ENCODE results near the gene ABHD12.
"Not testable (repeated sequence)": the region's sequence is repeated elsewhere in the genome, so short reads cannot be mapped to it uniquely, and the experiment has no call there.

ABHD12 gene

GRCh38 chr20:25315418-25316210 is 75.0 kb downstream of the ABHD12 start:
- H3K4me3 Mint-ChIP-seq = no peak overlapping the region
- H3K36me3 Mint-ChIP-seq (ENCODE audit: low read depth) = peaks cover 37% of the 10 kb centered on the region
- H3K27ac Mint-ChIP-seq = no peak overlapping the region
- H3K27me3 Mint-ChIP-seq = no peaks in the 10 kb centered on the region
- peaks cover 24% of the 10 kb centered on the region for H3K4me1 Mint-ChIP-seq (ENCODE audit: low read depth)
- no peaks in the 10 kb centered on the region for H3K9me3 Mint-ChIP-seq
- no peak for DNase-seq

GRCh38 chr20:25314497-25315417 is 75.9 kb downstream of the ABHD12 start:
- no peak for DNase-seq
- Mint-ChIP-seq H3K4me3 (no peak overlapping the region), H3K36me3 (ENCODE audit: low read depth) (peaks cover 32% of the 10 kb centered on the region), H3K9me3 (no peaks in the 10 kb centered on the region), H3K4me1 (ENCODE audit: low read depth) (peaks cover 33% of the 10 kb centered on the region), H3K27me3 (no peaks in the 10 kb centered on the region), H3K27ac (no peak overlapping the region)

DNA sequence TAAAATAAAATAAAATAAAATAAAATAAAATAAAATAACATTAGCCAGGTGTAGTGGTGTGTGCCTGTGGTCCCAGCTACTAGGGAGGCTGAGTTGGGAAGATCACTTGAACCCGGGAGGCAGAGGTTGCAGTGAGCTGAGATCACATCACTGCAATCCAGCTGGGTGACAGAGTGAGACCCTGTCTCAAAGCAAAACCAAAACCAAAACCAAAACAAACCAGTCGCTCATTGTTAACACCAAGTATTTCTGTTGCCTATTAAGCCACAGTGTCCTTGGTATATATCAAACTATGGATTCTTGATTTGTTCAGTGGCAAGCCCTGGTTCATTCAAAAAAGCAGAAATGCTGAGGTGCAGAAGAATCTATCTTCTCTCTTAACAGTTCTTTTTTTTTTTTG is 77.0 kb downstream of the ABHD12 start:
- peaks cover 40% of the 10 kb centered on the region for H3K4me1 Mint-ChIP-seq (ENCODE audit: low read depth)
- peaks cover 31% of the 10 kb centered on the region for H3K36me3 Mint-ChIP-seq (ENCODE audit: low read depth)
- no peak overlapping the region for H3K4me3 Mint-ChIP-seq
- H3K9me3 Mint-ChIP-seq = no peaks in the 10 kb centered on the region
- H3K27ac Mint-ChIP-seq = no peak overlapping the region
- peak; percentile 20 for DNase-seq
- no peaks in the 10 kb centered on the region for H3K27me3 Mint-ChIP-seq

DNA sequence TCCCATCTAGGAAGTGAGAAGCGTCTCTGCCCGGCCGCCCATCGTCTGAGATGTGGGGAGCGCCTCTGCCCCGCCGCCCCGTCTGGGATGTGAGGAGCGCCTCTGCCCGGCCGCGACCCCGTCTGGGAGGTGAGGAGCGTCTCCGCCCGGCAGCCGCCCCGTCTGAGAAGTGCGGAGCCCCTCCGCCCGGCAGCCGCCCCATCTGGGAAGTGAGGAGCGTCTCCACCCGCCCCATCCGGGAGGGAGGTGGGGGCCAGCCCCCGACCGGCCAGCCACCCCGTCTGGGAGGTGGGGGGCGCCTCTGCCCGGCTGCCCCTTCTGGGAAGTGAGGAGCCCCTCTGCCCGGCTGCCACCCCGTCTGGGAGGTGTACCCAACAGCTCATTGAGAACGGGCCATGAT is 77.9 kb downstream of the ABHD12 start:
- peaks cover 37% of the 10 kb centered on the region for H3K36me3 Mint-ChIP-seq (ENCODE audit: low read depth)
- not testable (repeated sequence) for H3K27me3 Mint-ChIP-seq, H3K4me3 Mint-ChIP-seq, H3K27ac Mint-ChIP-seq, H3K9me3 Mint-ChIP-seq
- peak; percentile 16 for DNase-seq
- peaks cover 40% of the 10 kb centered on the region for H3K4me1 Mint-ChIP-seq (ENCODE audit: low read depth)

- DNase-seq = no peak
- Mint-ChIP-seq H3K27ac (peak overlapping the region; percentile 89), H3K9me3 (no peaks in the 10 kb centered on the region), H3K27me3 (no peaks in the 10 kb centered on the region), H3K4me3 (peak overlapping the region; percentile 53), H3K36me3 (ENCODE audit: low read depth) (peaks cover 33% of the 10 kb centered on the region), H3K4me1 (ENCODE audit: low read depth) (peaks cover 40% of the 10 kb centered on the region)
These were observed 79.5 kb downstream of the ABHD12 start for GRCh38 chr20:25310921-25311728.

- DNase-seq = peak; percentile 61
- Mint-ChIP-seq H3K36me3 (ENCODE audit: low read depth) (peaks cover 27% of the 10 kb centered on the region), H3K4me1 (ENCODE audit: low read depth) (peaks cover 40% of the 10 kb centered on the region), H3K27ac (peak overlapping the region; percentile 89), H3K27me3 (no peaks in the 10 kb centered on the region), H3K4me3 (peak overlapping the region; percentile 53), H3K9me3 (no peaks in the 10 kb centered on the region)
These were observed 80.2 kb downstream of the ABHD12 start for GRCh38 chr20:25310268-25310920.

- Mint-ChIP-seq H3K4me3 (no peak overlapping the region), H3K27me3 (no peaks in the 10 kb centered on the region), H3K4me1 (ENCODE audit: low read depth) (peaks cover 40% of the 10 kb centered on the region), H3K9me3 (no peaks in the 10 kb centered on the region), H3K36me3 (ENCODE audit: low read depth) (peaks cover 27% of the 10 kb centered on the region), H3K27ac (peak overlapping the region; percentile 89)
- no peak for DNase-seq
These were observed 81.0 kb downstream of the ABHD12 start for GRCh38 chr20:25309395-25310267.

DNA sequence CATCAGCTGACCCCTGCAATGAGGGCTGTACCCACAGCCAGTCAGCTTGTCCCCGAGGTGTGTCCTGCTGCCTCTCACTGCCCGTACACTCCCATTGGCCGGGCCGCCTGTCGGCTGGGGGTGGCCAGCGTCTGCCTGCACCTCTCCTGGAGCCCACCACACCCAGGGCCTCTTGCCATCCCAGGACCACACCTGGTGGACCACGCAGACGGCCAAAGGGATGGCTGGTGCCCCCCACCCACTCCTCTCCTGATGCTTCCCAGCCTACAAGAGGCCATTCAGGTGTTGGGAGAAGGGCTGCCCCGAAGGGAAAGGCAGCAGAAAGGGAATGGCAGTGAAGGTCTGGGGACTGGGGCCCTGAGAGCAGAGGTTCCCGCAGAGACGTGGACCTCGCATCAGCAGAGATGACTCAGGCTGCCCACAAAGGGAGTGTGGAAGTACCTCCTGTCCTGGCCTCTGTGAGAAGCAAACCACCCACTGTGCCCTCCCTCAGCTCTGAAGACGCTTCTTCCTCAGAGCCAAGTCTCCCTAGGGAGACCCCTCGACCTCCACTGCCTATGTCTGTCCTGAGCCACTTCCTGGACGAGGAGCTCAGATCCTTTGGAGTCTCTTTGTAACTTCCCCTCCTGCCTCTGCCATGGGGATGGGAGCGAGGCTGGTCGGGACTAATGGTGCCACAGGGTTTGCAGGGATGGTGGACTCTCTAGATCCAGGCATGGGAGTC is 81.8 kb downstream of the ABHD12 start:
- H3K9me3 Mint-ChIP-seq = no peaks in the 10 kb centered on the region
- no peak overlapping the region for H3K4me3 Mint-ChIP-seq
- H3K4me1 Mint-ChIP-seq (ENCODE audit: low read depth) = peaks cover 37% of the 10 kb centered on the region
- H3K27ac Mint-ChIP-seq = peak overlapping the region; percentile 59
- peaks cover 29% of the 10 kb centered on the region for H3K36me3 Mint-ChIP-seq (ENCODE audit: low read depth)
- no peaks in the 10 kb centered on the region for H3K27me3 Mint-ChIP-seq
- DNase-seq = no peak

GRCh38 chr20:25308083-25308491 is 82.5 kb downstream of the ABHD12 start:
- Mint-ChIP-seq H3K27me3 (no peaks in the 10 kb centered on the region), H3K27ac (no peak overlapping the region), H3K4me3 (no peak overlapping the region), H3K9me3 (no peaks in the 10 kb centered on the region), H3K4me1 (ENCODE audit: low read depth) (peaks cover 34% of the 10 kb centered on the region), H3K36me3 (ENCODE audit: low read depth) (peaks cover 32% of the 10 kb centered on the region)
- no peak for DNase-seq

- DNase-seq = no peak
- H3K27me3 Mint-ChIP-seq = no peaks in the 10 kb centered on the region
These were observed 83.4 kb downstream of the ABHD12 start for GRCh38 chr20:25306991-25307903.

DNA sequence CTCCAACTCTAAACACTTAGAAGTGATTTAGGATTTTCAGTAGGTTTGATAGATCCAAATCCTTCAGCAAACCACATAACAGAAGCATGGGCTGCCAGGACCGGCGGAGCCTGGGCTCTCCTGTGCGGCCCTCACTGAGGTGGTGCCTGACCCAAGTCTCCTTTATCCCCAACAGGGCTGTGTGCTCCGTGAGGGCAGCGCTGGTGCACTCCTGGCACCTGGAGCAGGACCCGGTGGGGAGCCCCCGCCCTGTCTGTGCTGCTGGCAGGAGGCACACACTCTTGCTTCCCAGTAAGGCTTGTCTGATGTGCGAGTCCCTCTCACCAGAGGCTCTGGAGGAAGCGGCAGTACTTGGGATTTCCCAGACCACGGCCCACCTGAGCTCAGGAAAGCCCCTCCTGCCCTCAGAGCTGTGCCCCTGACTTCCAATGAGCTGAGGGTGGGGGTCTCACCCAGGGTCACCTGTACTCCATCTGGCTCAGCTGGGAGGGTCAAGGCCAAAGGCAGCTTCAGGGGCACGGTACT is 86.5 kb downstream of the ABHD12 start:
- no peak for DNase-seq
- H3K4me1 Mint-ChIP-seq (ENCODE audit: low read depth) = peaks cover 4% of the 10 kb centered on the region
- H3K27me3 Mint-ChIP-seq = no peaks in the 10 kb centered on the region
- peaks cover 48% of the 10 kb centered on the region for H3K36me3 Mint-ChIP-seq (ENCODE audit: low read depth)
- H3K27ac Mint-ChIP-seq = no peak overlapping the region
- no peak overlapping the region for H3K4me3 Mint-ChIP-seq
- no peaks in the 10 kb centered on the region for H3K9me3 Mint-ChIP-seq

More at GRCh38 chr20:25306991-25307903, 83.4 kb downstream of the ABHD12 start:
- no peaks in the 10 kb centered on the region for H3K9me3 Mint-ChIP-seq
- peak overlapping the region; percentile 8 for H3K27ac Mint-ChIP-seq
- no peak overlapping the region for H3K4me3 Mint-ChIP-seq
- H3K4me1 Mint-ChIP-seq (ENCODE audit: low read depth) = peaks cover 33% of the 10 kb centered on the region
- H3K36me3 Mint-ChIP-seq (ENCODE audit: low read depth) = peaks cover 36% of the 10 kb centered on the region
